Endodermal cell (in vitro differentiated cells): Measurements from ENCODE around the gene CROCC2. TPM values are rescaled to one million over a fixed set of nuclear protein-coding genes. Genes with fewer than 3 reads are reported as not detected.

ENCODE experiments used
- DNase-seq: peaks from one replicate; pipeline ENCODE4 v3.0.0-alpha.2; 2017
- H3K27ac ChIP-seq: 2 replicates; pipeline ENCODE4 v1.5.1; 2013; ENCODE audit warnings: mild to moderate bottlenecking, low read depth, low read length, moderate library complexity
- H3K27me3 ChIP-seq: 2 replicates; pipeline ENCODE4 v1.6.1; 2013; ENCODE audit warnings: mild to moderate bottlenecking, low read length, moderate library complexity; ENCODE audit not compliant: insufficient read depth, control insufficient read depth, poor library complexity, severe bottlenecking
- H3K36me3 ChIP-seq: 2 replicates; pipeline ENCODE4 v1.7.0; 2013; ENCODE audit warnings: mild to moderate bottlenecking, low read length, moderate library complexity; ENCODE audit not compliant: control insufficient read depth, insufficient read depth
- H3K4me1 ChIP-seq: one replicate; pipeline ENCODE4 v1.7.0; 2013; ENCODE audit warnings: low read length; ENCODE audit not compliant: control insufficient read depth, insufficient read depth
- H3K4me3 ChIP-seq: 2 replicates; pipeline ENCODE4 v1.5.1; 2013; ENCODE audit warnings: mild to moderate bottlenecking, low read length, moderate library complexity
- H3K9ac ChIP-seq: 2 replicates; pipeline ENCODE4 v1.6.1; 2013; ENCODE audit warnings: mild to moderate bottlenecking, low read length, moderate library complexity; ENCODE audit not compliant: poor library complexity, severe bottlenecking; ENCODE audit errors: extremely low read depth
- H3K9me3 ChIP-seq: 2 replicates; pipeline ENCODE4 v1.6.1; 2013; ENCODE audit warnings: mild to moderate bottlenecking, low read length, moderate library complexity; ENCODE audit not compliant: control insufficient read depth
- H3K27ac Mint-ChIP-seq: 2 replicates; pipeline ENCODE4 v1.8.0; 2020; ENCODE audit warnings: mixed read lengths
- H3K27me3 Mint-ChIP-seq: 2 replicates; pipeline ENCODE4 v1.8.0; 2021; ENCODE audit warnings: mild to moderate bottlenecking, mixed read lengths; ENCODE audit not compliant: insufficient read depth
- H3K36me3 Mint-ChIP-seq: 2 replicates; pipeline ENCODE4 v1.8.0; 2020; ENCODE audit warnings: low read depth, mixed read lengths
- H3K4me1 Mint-ChIP-seq: 2 replicates; pipeline ENCODE4 v1.8.0; 2020; ENCODE audit warnings: mixed read lengths
- H3K4me3 Mint-ChIP-seq: 2 replicates; pipeline ENCODE4 v1.8.0; 2020; ENCODE audit warnings: mild to moderate bottlenecking, moderate library complexity, mixed read lengths
- H3K9me3 Mint-ChIP-seq: 2 replicates; pipeline ENCODE4 v1.8.0; 2020; ENCODE audit warnings: mild to moderate bottlenecking, mixed read lengths
- WGBS, 2 experiments: methylation state at CpG; one replicate each; pipeline versions ENCODE4 v1.1.5 to v1.1.7; 2013; ENCODE audit warnings: missing lambda C conversion rate in 2 of 2, mixed read lengths in 1 of 2; ENCODE audit not compliant: insufficient coverage in 1 of 2, insufficient read length in 1 of 2; 5-methylcytosine and 5-hydroxymethylcytosine counted together
- total RNA-seq, 2 donors: library from RNA; stranded (reverse); fragmentation: NEBNext Ultra II Directional in 1 of 2; extraction: Animal tissue kit (Norgen Biotek cat#: 25700) in 1 of 2; gene quantifications; 2 replicates in 1 of 2; 3 replicates in 1 of 2; pipeline ENCODE4 v1.2.1, GENCODE V29; 2021
- TF ChIP-seq, protein P1 (sequence below): fragments of 200-600 bp; sonication (generic); conservative IDR thresholded peaks from 2 replicates; pipeline ENCODE4 v1.5.0; 2021; ENCODE audit warnings: antibody characterized with exemption, mild to moderate bottlenecking

Gene CROCC2
- total RNA-seq, 2 donors from 2014 or later: not detected

DNA sequence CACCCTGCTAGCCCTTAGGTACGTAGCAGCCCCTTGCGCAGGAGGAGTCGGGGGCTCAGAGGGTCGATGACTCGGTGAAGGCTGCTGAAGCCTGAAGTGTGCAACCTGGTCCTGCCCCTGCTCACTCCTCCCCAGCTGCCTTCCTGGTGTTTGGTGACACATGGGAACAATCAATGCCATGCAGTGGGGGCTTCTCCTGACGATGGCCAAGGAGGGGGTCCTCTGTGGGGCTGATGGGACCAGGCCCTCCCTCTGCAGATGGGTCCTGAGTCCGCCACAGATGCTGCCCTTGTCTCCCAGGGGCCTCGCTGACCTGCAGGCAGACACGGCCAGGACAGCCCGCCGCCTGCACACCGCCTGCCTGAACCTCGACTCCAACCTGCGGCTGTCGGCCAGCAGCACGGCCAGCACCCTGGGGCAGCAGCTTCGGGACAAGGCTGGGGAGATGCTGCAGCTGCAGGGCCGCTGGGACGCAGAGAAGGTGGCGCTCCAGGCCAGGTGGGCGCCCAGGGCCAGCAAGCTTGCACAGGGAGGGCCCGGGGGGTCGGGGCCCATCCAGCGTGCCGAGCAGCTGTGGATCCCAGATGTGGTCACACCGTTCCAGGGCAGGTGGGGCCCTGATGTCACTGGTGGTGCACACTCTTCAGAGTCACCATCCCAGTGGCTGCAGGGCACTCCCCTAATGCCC is 24.6 kb downstream of the CROCC2 start:
- WGBS, 2 experiments: 91 to 96% methylated on average over 20 to 26 of the region's 26 CpGs
- no peaks in the 10 kb centered on the region for H3K9me3 ChIP-seq
- no peak overlapping the region for H3K27ac ChIP-seq
- no peak overlapping the region for H3K4me3 ChIP-seq
- peak; percentile 42 for DNase-seq
- H3K27me3 Mint-ChIP-seq: no peaks in the 10 kb centered on the region
- no peaks in the 10 kb centered on the region for H3K9me3 Mint-ChIP-seq
- no peak overlapping the region for H3K4me3 Mint-ChIP-seq
- no peak overlapping the region for H3K9ac ChIP-seq
- H3K36me3 ChIP-seq: no peaks in the 10 kb centered on the region
- H3K4me1 Mint-ChIP-seq: no peaks in the 10 kb centered on the region
- H3K36me3 Mint-ChIP-seq: no peaks in the 10 kb centered on the region
- no peaks in the 10 kb centered on the region for H3K27me3 ChIP-seq
- H3K4me1 ChIP-seq: no peaks in the 10 kb centered on the region
- no peak overlapping the region for H3K27ac Mint-ChIP-seq
- TF ChIP-seq, protein P1, sequence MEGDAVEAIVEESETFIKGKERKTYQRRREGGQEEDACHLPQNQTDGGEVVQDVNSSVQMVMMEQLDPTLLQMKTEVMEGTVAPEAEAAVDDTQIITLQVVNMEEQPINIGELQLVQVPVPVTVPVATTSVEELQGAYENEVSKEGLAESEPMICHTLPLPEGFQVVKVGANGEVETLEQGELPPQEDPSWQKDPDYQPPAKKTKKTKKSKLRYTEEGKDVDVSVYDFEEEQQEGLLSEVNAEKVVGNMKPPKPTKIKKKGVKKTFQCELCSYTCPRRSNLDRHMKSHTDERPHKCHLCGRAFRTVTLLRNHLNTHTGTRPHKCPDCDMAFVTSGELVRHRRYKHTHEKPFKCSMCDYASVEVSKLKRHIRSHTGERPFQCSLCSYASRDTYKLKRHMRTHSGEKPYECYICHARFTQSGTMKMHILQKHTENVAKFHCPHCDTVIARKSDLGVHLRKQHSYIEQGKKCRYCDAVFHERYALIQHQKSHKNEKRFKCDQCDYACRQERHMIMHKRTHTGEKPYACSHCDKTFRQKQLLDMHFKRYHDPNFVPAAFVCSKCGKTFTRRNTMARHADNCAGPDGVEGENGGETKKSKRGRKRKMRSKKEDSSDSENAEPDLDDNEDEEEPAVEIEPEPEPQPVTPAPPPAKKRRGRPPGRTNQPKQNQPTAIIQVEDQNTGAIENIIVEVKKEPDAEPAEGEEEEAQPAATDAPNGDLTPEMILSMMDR: no peak

DNA sequence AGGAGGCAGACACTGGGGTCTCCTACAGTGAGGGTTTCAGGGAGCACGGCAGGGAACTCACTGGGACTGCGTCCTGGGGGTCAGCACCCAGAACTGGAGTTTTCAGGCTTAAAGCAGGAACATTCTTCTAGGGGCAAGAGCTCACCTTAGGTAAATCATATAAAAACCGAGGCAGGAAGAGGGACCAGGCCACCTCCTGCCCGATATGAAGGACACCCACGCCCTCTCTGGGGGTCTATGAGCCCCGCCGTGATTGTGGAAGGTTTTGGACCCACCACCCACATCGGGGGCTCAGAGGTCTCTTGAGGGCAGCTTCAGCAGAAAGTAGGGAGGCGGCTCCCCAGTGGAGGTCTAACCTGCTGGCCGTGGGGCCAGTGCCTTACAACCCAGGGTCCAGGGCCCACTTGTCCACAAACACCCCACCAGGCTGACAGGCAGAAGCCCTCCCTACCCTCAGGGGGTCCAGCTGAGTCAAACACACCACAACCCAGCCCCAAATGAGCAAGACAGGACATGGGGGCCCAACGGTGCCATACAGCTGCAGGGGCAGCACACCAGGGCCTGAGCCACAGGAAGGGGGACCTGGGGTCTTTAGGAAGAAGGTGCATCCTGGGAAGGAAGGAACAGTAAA is 25.3 kb downstream of the CROCC2 start:
- TF ChIP-seq, protein P1: no peak
- no peaks in the 10 kb centered on the region for H3K4me1 ChIP-seq
- no peaks in the 10 kb centered on the region for H3K9me3 Mint-ChIP-seq
- H3K9ac ChIP-seq: no peak overlapping the region
- no peak overlapping the region for H3K4me3 ChIP-seq
- no peak overlapping the region for H3K4me3 Mint-ChIP-seq
- DNase-seq: peak; percentile 18
- no peak overlapping the region for H3K27ac Mint-ChIP-seq
- no peaks in the 10 kb centered on the region for H3K36me3 Mint-ChIP-seq
- H3K36me3 ChIP-seq: no peaks in the 10 kb centered on the region
- H3K4me1 Mint-ChIP-seq: no peaks in the 10 kb centered on the region
- 92 to 93% methylated on average over 10 to 11 of the region's 11 CpGs for WGBS, 2 experiments
- no peak overlapping the region for H3K27ac ChIP-seq
- H3K27me3 Mint-ChIP-seq: no peaks in the 10 kb centered on the region
- H3K27me3 ChIP-seq: no peaks in the 10 kb centered on the region
- no peaks in the 10 kb centered on the region for H3K9me3 ChIP-seq

DNA sequence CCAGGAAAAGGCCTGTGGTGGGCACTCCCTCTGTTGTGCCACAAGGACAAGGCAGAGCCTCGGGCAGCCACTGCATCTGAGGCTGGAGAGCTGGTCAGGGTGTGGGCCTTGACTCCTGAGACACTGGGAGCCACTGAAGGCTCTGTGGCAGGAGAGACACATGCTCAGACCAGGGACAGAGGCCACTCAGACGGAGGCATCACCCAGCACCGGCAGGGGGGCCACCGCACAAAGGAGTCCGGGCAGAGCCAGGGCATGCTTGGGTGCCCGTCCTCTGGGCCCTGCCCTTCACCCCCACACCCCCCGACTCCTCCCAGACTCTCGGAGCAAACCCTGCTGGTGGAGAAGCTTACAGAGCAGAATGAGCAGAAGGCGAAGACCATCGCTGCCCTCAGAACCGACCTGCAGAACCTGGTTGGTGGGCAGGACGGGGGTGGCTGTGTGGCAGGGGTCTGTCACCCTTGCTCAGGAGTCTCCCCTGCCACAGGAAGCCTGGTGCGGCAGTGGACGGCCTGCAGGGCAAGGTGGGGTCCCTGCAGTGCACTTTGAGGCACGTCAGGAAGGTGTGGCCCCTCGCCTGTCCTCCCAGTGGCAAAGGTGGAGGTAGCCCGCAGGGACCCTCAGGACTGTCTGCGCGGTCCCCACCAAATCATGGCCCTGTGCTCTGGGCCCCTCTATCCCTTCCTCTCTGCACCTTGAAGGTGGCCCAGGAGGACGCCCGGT is 26.0 kb downstream of the CROCC2 start:
- Histone ChIP-seq H3K9me3 (no peaks in the 10 kb centered on the region), H3K4me1 (no peaks in the 10 kb centered on the region), H3K9ac (no peak overlapping the region), H3K27me3 (no peaks in the 10 kb centered on the region), H3K27ac (no peak overlapping the region), H3K4me3 (no peak overlapping the region), H3K36me3 (no peaks in the 10 kb centered on the region)
- DNase-seq: peak; percentile 33
- H3K27ac Mint-ChIP-seq: no peak overlapping the region
- no peaks in the 10 kb centered on the region for H3K36me3 Mint-ChIP-seq
- TF ChIP-seq, protein P1: no peak
- peaks cover 5% of the 10 kb centered on the region for H3K9me3 Mint-ChIP-seq
- H3K27me3 Mint-ChIP-seq: no peaks in the 10 kb centered on the region
- H3K4me1 Mint-ChIP-seq: no peaks in the 10 kb centered on the region
- H3K4me3 Mint-ChIP-seq: no peak overlapping the region
- 86 to 90% methylated on average over 5 to 21 of the region's 21 CpGs for WGBS, 2 experiments
